Inferior parietal cortex (tissue), 1 donor: Measurements from ENCODE around the gene MBD4.
A peak's percentile ranks its signal among the peaks of the same experiment; 100 is the strongest.

Experiments
- DNase-seq: peaks from one replicate; pipeline ENCODE4 v3.0.0-alpha.2; 2016; ENCODE audit errors: extremely low spot score

Gene MBD4

DNA sequence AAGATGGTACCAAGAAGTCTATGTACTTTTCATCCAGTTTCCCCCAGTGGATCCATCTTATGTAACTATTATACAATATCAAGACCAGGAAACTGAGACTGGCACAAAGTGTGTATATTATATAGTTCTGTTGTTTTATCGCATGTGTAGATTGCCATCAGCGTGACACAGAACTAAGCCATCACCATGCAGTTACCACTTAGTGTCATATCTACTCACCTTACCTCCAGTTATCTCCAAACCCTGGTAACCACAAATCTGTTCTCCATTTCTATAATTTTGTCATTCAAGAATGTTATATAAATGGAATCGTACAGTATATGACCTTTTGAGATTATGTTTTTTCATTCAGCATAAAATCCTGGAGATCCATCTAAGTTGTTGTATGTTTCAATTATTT is 23.3 kb upstream of the MBD4 start:
- DNase-seq, result no peak

DNA sequence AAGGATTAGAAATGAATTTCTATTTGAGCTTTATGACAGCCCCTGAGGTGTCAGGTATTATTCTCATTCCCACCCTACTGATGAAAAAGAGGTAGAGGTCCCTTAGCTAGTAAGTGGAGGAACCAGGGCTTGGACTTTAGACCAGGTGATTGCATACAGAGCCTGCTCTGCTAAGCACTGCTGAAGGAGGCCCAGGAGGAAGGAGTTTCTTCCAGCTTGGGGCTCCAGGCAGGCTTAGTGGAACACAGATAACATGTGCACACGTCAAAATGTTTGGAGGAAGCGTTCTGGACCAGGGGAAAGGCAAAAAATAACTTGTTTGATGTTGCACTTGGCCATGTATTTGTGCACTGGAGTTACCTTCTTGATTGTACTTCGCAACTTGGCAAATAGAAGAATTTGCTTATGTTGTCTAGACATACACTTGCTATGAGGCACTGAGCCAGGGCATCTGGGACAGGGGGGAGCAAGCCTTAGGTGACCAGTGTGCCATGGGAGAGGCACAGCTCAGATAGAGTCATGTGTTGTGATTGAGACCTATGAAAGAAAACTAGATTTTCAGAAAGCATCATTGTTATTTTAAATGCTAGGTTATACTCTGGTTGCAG is 22.7 kb upstream of the MBD4 start:
- no peak for DNase-seq

GRCh38 chr3:129461461-129462146 is 21.9 kb upstream of the MBD4 start:
- DNase-seq, result no peak

- DNase-seq, result no peak
These were observed 21.3 kb upstream of the MBD4 start for GRCh38 chr3:129461022-129461421.

GRCh38 chr3:129460572-129460971 is 20.8 kb upstream of the MBD4 start:
- DNase-seq, result no peak

DNA sequence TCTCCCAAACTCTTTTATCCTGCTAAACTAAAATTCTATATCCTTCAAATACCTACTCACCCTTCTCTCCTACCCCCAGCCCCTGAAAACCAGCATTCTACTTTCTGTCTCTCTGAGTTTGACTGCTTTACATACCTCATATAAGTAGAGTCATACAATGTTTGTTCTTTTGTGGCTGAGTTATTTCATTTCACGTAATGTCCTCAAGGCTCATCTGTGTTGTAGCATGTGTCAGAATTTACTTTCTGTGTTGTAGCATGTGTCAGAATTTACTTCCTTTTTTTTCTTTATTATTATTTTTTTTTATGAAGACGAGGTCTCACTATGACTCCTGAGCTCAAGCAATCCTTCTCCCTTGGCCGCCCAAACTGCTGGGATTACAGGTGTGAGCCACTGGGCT is 20.4 kb upstream of the MBD4 start:
- no peak for DNase-seq

DNA sequence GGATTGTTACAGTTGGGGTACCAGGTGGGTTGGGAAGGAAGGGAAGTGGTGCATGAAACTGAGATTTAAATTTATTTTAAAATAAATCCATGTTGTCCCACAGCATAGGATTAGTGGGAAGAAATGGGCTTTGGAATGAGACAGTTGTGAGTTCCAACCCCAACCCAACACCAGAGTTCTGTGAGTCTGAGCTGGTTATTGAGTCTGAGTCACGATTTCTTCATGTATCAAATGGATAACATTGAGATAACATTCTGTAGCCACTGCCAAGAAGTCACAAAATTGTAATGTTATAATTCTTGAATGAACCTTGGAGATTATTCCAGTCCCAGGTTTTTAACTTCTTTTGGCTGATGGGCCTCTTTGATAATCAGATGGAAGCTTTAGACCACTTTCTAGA is 14.0 kb upstream of the MBD4 start:
- no peak for DNase-seq

- no peak for DNase-seq
These were observed 9.7 kb upstream of the MBD4 start for GRCh38 chr3:129449279-129450115.

- DNase-seq, result no peak
These were observed 8.6 kb upstream of the MBD4 start for GRCh38 chr3:129448186-129448895.

DNA sequence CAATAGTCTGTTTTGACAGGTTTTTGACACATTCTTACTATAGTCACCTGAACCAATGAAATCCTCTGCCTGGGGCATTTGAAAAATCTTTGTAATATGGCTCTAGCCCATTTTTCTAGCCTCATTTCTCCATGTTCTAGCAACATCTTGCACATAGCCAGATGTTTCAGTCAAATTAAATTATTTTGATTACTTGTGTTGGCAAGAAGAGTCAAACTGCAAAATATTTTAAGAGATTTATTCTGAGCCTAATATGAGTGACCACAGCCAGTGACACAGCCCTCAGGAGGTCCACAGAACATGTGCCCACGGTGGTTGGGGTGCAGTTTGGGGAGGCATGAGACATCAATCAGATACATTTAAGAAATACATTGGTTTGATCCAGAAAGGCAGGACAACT is 7.2 kb upstream of the MBD4 start:
- DNase-seq, result no peak

- DNase-seq, result no peak
These were observed 5.7 kb upstream of the MBD4 start for GRCh38 chr3:129445471-129445870.

GRCh38 chr3:129442947-129443346 is 3.2 kb upstream of the MBD4 start:
- no peak for DNase-seq

GRCh38 chr3:129442486-129442885 is 2.7 kb upstream of the MBD4 start:
- DNase-seq, result no peak

GRCh38 chr3:129441782-129442181 is 2.0 kb upstream of the MBD4 start:
- no peak for DNase-seq

DNA sequence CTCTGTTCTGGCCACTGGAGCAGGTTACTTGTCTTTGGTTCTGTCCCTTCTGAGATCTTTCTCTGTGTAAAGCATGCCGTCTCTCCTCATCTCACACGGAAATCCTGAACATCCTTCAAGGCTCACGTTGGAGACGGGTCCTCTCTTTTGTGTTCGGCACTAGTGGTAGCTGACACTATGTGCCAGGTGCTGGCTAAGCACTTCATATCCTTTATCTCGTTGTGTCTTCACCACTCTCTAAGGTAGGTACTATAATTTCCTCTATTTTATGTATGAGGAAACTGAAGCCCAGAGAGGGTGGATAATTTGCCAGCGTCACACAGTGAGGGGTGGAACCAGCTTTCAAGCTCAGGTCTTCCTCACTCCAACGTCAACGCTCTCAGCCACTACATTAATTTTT is 1.5 kb upstream of the MBD4 start:
- DNase-seq, result no peak

DNA sequence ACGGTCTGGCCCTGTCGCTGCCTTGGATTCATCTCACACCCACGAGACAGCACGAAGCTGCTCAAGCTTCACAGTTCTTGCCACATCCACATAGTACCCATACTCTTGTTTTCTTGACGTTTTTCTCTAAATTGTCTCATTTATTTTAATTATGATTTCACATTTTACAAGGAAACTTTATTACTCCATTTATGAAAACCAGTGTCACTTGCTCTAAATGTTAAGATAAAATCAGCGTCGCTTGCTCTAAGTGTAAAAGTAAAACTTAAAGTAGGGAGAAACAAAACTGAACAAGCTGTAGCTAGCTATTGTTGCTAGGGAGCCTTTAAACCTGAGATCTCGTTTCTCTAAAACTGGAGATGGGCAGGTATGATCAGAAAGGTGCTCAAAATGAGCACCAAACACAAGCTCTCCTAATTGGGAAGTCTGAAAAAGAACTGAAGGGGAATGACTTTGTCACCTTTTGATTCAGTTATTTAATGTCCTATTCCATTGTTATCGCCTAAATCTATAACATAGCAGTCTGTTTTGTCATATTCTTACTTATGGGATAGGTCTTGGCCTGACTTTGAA is 956 bp upstream of the MBD4 start:
- DNase-seq, result no peak

DNA sequence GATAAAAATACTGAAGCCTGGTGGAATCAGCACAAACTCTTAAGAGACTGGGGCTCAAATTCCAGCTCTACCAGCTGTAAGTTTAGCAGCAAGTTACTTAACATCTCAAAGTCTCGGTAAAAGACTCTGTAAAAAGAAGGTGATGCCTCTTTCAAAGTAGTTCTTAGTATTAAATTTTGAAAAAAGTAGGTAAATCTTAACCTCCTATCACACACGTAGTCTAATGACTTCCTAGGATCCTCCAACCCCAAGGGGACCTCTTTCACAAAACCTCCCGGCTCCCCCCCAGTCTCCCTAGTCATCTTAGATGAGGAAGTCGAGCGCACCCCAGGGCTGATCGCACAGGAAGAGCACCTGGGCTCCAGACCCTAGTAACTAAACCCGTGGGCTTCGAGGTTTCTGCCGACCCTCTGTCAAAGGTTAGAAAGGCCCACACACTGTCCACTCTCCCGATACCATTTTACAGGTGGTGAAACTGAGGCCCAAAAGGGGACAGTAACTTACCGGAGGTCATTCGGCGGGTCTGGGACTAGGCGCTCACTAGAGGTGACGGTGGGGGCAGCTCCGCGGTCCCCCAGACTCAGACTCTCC is 427 bp downstream of the MBD4 start:
- DNase-seq, result peak; percentile 20

GRCh38 chr3:129435367-129435766 is 4.4 kb downstream of the MBD4 start:
- no peak for DNase-seq

DNA sequence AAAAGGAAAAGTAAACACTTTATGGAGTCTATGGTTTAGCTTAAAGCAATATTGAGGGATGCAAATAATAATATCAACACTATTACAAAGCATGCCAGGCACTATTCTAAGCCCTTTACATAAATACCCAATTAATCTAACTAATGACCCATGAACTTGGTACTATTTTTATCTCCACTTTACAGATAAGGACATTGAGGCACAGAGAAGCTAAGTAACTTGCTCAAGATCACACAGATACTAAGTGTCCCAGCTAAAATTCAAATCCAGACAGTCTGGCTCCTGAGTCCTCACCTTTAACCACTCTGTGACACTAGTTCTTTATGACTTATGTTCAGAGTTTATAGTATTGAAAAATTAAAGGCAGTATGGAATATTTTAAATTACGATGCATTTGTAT is 5.6 kb downstream of the MBD4 start:
- no peak for DNase-seq

DNA sequence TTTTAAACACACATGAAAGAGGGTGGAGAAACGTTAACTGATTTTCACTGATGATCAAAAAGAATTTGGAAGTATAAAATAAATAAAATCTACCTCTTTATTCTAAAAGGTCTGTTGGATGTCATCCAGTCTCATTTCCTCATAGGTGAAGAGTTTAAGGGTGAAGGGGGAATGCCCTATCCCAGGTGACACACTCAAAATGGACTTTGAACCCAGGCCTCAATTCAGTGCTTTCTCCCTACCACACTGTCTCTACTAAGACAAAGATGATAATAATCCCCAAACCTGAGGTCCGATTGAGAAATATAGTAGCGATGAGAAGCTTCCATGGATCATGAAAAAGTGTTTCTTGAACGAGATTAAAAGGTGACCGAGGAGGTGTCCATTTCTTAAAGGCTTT is 6.2 kb downstream of the MBD4 start:
- DNase-seq, result no peak

DNA sequence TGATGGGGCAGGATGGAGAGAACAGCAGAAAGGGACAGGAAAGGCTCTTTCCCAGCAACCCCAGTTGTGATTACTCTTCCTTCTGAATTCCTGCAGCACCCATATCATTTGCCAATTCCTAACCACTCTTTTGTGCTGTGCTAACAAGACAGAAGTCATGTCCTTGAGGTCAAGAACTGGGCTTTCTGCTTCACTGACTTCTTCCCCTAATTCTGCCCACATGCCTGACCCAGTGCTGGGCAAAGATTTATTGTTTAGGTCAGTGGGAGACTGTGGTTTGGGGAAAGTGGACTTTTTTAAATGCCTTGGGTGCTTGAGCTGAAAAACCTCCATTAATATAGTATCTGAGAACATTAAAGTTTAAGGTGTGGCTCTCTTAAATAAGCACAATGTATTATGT is 7.1 kb downstream of the MBD4 start:
- no peak for DNase-seq

GRCh38 chr3:129432036-129432435 is 7.7 kb downstream of the MBD4 start:
- DNase-seq, result no peak
